HepG2 (cell line): ENCODE results near the gene PSMC1. TPM values are rescaled to one million over a fixed set of nuclear protein-coding genes. Genes with fewer than 3 reads are reported as not detected.

ENCODE experiments used
- polyA plus RNA-seq, 8 experiments: library from polyadenylated mRNA; depleted of rRNA in 3 of 8; stranded (reverse) in 7 of 8; unstranded in 1 of 8; fragments of >200 nt; fragmentation: Illumina TruSeq in 4 of 8; extraction: Trizol in 4 of 8; gene quantifications; 2 replicates each; pipeline versions ENCODE4 v1.2.1 to v1.2.3, GENCODE V29; 2011 to 2016; ENCODE audit warnings: low read depth in 4 of 8, missing spikeins in 1 of 8, mixed read lengths in 1 of 8; ENCODE audit not compliant: insufficient read depth in 1 of 8
- total RNA-seq, 5 experiments: library from RNA; depleted of rRNA; stranded (reverse); fragments of >200 nt; fragmentation: Illumina TruSeq; extraction: Trizol; gene quantifications; 2 replicates each; pipeline ENCODE4 v1.2.3, GENCODE V29; 2016; ENCODE audit warnings: low read depth in 1 of 5

Gene PSMC1
- total and polyA plus RNA-seq, 2 of the 13 experiments (the other 11 are each of a cell fraction or from before 2014, with no cell fraction given) = 48.6 to 167 TPM

Other genes starting within 250 kb of the PSMC1 start
- gene KCNK13, start 194.6 kb upstream of the PSMC1 start, total RNA-seq (2016; rRNA removed; fragmentation: Illumina TruSeq; extraction: Trizol) = 0.29 and 0.31 TPM in 2 replicates
- gene KCNK13, start 194.6 kb upstream of the PSMC1 start, polyA plus RNA-seq (2011; rRNA removed) = 0.08 and 0.10 TPM in 2 replicates
- 12.5 and 16.9 TPM in 2 replicates for gene NRDE2, start 75.4 kb downstream of the PSMC1 start, total RNA-seq (2016; rRNA removed; fragmentation: Illumina TruSeq; extraction: Trizol)
- gene NRDE2, start 75.4 kb downstream of the PSMC1 start, polyA plus RNA-seq (2011; rRNA removed) = 5.6 TPM in 2 replicates
- 238 and 346 TPM in 2 replicates for gene CALM1, start 140.5 kb downstream of the PSMC1 start, total RNA-seq (2016; rRNA removed; fragmentation: Illumina TruSeq; extraction: Trizol)
- 80.5 and 110 TPM in 2 replicates for gene CALM1, start 140.5 kb downstream of the PSMC1 start, polyA plus RNA-seq (2011; rRNA removed)